DND-41 (cell line): Measurements from ENCODE around the gene EPHA3.

Source experiments
- EZH2 ChIP-seq: IDR thresholded peaks from 3 replicates; pipeline ENCODE4 v1.6.1; 2012; ENCODE audit warnings: borderline replicate concordance, low read depth, mild to moderate bottlenecking, moderate library complexity, low read length, inconsistent platforms; ENCODE audit not compliant: severe bottlenecking
- TF ChIP-seq, protein P1 (sequence below): IDR thresholded peaks from 2 replicates; pipeline ENCODE4 v1.5.1; 2012; ENCODE audit warnings: borderline replicate concordance, low read length, moderate library complexity, mild to moderate bottlenecking; ENCODE audit not compliant: poor library complexity, severe bottlenecking; ENCODE audit errors: extremely low read depth

DNA sequence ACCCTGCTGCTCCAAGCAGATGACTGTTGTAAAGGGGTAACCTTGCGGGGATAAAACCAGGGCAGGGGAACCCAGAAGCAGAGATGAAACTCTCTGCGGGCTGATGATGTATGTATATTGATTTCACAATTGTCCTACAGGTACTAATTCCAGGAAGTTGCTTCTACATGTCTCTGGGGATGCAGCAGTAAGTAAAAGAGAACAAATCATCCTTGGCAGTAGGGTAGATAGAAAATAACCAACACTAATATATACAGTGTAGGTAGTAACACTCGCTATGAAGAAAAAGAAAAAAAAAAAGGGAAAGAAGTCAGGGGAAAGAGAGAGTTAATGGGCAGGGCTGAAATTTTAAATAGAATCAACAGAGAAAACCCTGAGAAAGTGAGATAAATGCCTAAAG lies 50.2 kb downstream of the EPHA3 start:
- TF ChIP-seq, protein P1, sequence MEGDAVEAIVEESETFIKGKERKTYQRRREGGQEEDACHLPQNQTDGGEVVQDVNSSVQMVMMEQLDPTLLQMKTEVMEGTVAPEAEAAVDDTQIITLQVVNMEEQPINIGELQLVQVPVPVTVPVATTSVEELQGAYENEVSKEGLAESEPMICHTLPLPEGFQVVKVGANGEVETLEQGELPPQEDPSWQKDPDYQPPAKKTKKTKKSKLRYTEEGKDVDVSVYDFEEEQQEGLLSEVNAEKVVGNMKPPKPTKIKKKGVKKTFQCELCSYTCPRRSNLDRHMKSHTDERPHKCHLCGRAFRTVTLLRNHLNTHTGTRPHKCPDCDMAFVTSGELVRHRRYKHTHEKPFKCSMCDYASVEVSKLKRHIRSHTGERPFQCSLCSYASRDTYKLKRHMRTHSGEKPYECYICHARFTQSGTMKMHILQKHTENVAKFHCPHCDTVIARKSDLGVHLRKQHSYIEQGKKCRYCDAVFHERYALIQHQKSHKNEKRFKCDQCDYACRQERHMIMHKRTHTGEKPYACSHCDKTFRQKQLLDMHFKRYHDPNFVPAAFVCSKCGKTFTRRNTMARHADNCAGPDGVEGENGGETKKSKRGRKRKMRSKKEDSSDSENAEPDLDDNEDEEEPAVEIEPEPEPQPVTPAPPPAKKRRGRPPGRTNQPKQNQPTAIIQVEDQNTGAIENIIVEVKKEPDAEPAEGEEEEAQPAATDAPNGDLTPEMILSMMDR: no peak
- no peak for TF ChIP-seq EZH2
